HG03103 (cell line): Measurements from ENCODE around the gene ERBB4.

ENCODE experiments used
- ATAC-seq: cut with Tn5 transposase; IDR thresholded peaks from one replicate; pipeline ENCODE4 v1.9.1; 2021; ENCODE audit warnings: low read depth; ENCODE audit not compliant: unreplicated experiment

The ERBB4 gene

DNA sequence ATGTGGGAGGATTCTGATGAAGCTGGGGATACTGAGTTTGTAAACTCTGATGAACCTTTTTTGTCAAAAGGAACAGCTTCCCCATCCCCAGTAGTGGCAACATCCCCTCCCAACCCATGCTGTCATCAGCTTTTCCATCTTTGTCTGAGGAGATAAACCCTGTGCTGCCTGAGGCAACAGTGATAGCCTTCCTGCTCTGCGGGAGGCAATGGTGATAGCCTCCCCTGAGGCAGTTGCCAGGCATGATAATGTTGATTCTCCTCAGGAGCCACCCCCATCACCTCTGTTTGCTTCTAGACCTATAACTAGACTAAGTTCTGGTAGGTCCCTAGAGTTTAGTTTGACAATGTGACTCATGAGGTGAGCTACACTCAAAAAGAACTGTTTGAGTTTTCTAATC, 97.5 kb downstream of the ERBB4 start:
- ATAC-seq: no peak

- no peak for ATAC-seq
Measured at GRCh38 chr2:212428681-212429478, 109.7 kb downstream of the ERBB4 start.

- no peak for ATAC-seq
Measured at GRCh38 chr2:212427638-212428037, 111.0 kb downstream of the ERBB4 start.

DNA sequence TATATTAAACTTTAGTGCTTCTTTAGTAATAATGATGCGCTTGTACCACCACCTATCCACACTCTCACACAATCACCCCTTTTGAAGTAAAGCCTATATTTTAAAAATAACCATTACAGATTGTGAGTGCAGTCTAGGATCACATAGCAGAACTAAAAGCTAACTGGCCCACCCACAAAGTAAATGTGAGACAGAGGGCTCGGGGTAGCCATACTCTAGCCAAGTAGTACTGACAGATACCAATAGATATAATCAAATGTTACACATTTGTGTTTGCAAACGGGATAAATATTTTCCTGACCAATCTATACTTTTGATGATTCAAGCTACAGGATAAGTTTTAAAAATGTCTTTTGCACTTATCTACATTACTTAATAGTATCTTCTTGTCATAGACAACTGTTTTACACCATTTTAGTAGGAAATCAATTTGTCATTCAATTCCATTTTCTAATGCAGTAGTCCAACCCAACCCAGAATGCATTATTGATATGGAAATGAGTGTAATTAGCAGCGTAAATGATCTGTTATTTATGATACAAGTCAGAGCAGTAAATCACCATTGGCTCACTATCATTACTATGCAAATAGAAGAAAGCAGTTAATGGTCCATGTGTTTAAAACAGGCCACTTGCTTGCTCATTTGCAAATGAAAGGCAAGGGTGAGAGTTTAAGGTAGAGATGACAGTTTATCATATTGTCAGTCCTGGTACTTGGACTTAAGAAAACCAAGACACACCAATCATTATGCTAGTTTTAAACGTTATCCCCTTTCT, 111.8 kb downstream of the ERBB4 start:
- no peak for ATAC-seq

DNA sequence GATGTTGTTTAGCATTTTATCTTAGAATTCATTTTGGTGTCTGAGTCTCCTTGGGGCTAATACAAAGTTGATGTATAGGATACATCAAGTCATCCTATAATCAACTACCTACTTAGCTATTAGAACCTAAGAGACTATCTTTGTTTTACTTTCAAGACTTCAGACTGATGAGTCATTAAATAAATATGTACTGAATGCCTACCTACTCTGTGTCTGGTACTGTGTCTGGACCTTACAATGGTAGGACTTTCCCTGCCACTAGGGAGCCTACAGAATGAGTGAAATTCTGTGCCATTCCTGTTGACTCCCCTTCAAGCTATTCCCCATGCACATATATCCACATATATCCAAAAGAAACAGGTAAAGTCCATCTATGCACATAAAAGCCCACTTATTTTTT, 114.5 kb downstream of the ERBB4 start:
- ATAC-seq: no peak

DNA sequence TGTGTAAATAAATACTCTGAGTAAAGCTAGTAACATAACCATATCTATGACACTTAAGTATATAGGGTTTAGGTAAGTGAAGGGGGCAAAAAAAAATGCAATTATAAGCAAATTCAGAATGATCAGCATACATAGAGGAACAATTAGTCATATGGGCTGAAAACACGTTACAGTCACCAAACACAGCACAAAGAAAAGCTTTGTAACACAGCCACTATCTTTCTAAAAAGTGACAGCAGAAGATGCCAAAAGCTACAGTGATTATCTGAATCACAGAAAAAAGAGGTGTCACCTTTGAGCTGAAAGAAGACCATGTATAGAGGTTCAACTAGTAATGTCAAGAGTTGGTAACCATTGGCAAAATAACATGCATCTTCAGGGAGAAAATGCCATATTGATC, 115.5 kb downstream of the ERBB4 start:
- ATAC-seq: no peak

GRCh38 chr2:212421556-212422334, 116.9 kb downstream of the ERBB4 start:
- ATAC-seq: no peak

DNA sequence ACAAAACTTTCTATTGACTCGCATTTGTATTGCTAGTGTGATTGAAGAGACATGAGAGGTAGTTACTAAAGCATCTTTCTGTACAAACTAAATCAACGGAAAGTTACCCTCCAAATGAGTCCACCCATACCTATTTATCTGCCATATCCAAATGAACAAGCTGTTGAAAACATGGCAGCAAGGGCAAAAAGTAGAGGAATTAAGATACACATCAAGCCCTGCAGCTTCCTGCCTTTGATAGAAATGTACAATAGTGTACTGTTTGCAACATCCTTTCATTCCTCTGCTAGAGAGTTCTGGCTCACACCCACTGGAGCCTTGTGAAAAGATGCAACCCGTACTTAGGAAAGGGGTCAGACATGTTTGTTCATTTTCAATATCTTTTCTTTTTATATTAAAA, 122.5 kb downstream of the ERBB4 start:
- no peak for ATAC-seq

- no peak for ATAC-seq
Measured at GRCh38 chr2:212414767-212415211, 123.8 kb downstream of the ERBB4 start.

DNA sequence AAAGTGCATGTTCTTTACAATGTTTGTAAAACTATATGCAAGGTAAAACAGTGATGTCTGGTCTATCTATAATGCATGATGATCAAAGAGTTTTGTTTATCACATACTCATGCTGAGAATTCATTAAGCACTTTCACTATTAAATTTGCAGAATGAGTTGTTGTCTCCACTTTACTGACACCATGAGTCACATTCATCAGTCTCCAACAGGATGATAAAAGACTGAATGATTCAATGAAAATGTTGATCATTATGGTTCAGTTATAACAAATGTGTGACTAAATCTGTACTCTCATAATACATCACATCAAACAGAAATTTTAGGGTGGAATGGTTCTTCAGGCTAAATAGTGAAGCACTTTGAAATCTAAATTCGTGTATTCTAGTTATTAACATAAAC, 129.0 kb downstream of the ERBB4 start:
- ATAC-seq: no peak

DNA sequence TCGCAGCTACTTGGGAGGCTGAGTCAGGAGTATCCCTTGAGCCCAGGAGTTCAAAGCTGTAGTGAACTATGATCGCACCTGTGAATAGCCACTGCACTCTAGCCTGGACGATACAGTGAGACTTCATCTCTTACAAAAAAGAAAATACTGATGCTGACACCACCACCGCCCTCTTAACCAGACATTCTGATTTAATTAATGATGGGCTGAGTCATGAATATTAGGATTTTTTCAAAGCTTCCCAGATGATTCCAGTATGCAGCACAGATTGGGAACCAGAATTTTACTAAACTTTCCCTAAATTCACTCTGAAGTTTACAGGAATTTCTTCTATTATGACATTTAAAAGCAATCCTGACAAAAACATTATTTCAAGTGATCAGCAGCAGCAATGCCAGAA, 130.1 kb downstream of the ERBB4 start:
- ATAC-seq: no peak

- no peak for ATAC-seq
Measured at GRCh38 chr2:212406716-212407115, 131.9 kb downstream of the ERBB4 start.

- no peak for ATAC-seq
Measured at GRCh38 chr2:212402316-212402715, 136.3 kb downstream of the ERBB4 start.

DNA sequence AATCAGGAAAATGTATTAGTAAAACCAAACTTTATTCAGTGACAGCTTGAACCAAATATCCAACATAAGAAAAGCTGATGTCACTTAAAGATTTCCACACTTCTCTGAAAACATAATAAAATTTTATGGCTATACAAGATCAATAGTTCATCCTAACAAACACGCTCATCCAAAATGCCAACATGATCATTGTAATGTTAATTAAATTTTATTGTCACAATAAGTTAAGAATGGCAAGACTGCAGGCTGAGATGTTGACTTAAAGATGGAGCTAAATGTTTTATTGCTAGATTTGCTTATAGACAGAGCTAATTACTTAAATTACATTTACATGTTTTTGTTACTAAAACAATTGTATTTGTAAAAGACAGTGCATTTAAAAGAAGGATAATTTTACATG, 140.3 kb downstream of the ERBB4 start:
- no peak for ATAC-seq

DNA sequence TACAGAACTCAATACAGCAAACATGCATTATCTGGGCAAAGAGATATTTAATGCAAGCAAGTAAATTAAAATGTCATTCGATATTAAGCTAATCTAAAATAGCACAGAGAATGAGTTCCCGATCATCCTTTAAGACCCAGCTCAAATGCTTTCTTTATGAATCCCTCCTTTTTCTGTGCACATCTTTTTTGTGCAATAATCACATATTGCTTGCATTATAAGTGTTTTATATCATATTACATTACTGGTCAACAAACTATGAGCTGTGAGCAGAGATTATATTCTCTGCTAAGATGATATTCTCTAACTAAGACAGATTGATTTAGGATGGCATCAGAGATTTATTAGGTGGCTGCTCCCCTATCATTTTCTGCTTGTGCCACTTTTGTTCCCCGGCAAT, 146.1 kb downstream of the ERBB4 start:
- no peak for ATAC-seq

GRCh38 chr2:212392043-212392442, 146.6 kb downstream of the ERBB4 start:
- no peak for ATAC-seq

- ATAC-seq: no peak
Measured at GRCh38 chr2:212387146-212387545, 151.5 kb downstream of the ERBB4 start.

DNA sequence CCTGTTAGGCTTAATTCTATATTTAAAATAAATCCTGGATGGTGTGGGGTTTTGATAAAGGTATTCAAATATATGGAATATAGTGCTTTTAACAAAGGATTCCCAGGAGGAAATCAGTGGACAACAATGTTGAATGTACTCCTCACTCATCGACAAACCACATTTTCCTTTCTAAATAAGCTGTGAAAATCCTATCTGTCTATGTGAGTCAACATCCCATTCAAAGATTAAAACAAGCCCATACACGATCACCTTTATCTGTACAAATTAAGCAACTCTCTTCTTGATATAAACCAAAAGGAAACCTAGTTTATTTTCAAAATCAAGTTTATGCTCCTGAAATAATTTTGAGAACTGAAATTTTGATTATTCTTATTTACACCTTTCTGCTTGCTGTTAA, 153.4 kb downstream of the ERBB4 start:
- ATAC-seq: no peak

GRCh38 chr2:212384027-212384426, 154.6 kb downstream of the ERBB4 start:
- ATAC-seq: no peak

DNA sequence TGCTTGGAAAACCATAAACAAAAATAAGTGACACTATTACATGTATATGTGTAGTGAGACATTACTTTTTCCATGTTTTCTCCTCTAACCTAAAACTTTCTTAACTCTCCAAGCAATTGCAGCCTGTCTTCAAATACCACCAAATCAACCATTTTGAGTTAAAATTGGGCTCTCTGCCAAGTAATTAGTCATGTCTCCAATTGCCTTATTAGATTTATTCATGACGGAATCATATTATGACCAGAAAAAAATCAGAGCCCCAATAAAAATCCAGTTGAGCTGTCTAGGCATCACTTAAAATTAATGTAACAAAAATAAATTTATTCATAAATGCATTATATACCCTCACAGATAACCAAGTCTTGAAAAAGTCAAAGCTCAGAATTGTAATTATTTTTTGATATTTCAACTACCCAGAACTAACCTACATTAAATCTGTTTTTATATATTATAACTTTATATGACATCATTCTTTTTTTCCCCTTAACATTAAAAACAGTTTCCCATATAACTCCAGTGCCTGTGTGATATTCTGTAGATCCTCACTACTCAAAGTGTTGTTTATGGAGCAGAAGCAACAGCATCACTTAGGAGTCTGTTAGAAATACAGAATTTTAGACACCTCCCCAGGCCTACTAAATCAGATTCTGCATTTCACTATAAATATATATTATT, 157.0 kb downstream of the ERBB4 start:
- ATAC-seq: no peak

GRCh38 chr2:212379103-212379502, 159.5 kb downstream of the ERBB4 start:
- no peak for ATAC-seq
